Activated CD4-positive, alpha-beta T cell treated with anti-CD3 and anti-CD28 coated beads, Interleukin-2, amount 10 ng/mL, durations not matched to agents 24 days and 14 days (primary cell): ENCODE data around the gene BCL2L11. TPM values are rescaled to one million over a fixed set of nuclear protein-coding genes. Genes with fewer than 3 reads are reported as not detected.

Source experiments
- DNase-seq: peaks from one replicate; pipeline ENCODE4 v3.0.0; 2022
- H3K27ac Mint-ChIP-seq: one replicate; pipeline ENCODE4 v1.8.0; 2022; ENCODE audit warnings: mild to moderate bottlenecking, mixed read lengths
- H3K27me3 Mint-ChIP-seq: one replicate; pipeline ENCODE4 v1.8.0; 2022; ENCODE audit warnings: mixed read lengths
- H3K36me3 Mint-ChIP-seq: one replicate; pipeline ENCODE4 v1.8.0; 2022; ENCODE audit warnings: low read depth, mild to moderate bottlenecking, mixed read lengths
- H3K4me1 Mint-ChIP-seq: one replicate; pipeline ENCODE4 v1.8.0; 2021; ENCODE audit warnings: mixed read lengths
- H3K4me3 Mint-ChIP-seq: one replicate; pipeline ENCODE4 v1.8.0; 2022; ENCODE audit warnings: mild to moderate bottlenecking, moderate library complexity, mixed read lengths
- H3K9me3 Mint-ChIP-seq: one replicate; pipeline ENCODE4 v1.8.0; 2021; ENCODE audit warnings: mixed read lengths
- intact Hi-C: fragments of 100-400 bp; cut with micrococcal nuclease; formaldehyde crosslinking; loops from one replicate; pipeline ENCODE4 v1.15.1; 2023
- total RNA-seq: library from RNA; stranded (reverse); gene quantifications from 2 replicates; pipeline ENCODE4 v1.2.3, GENCODE V29; 2022

BCL2L11 gene
- total RNA-seq, 1 donor from 2014 or later: 193 TPM

- Mint-ChIP-seq H3K27ac (peak overlapping the region; percentile 93), H3K4me3 (peak overlapping the region; percentile 96), H3K9me3 (no peaks in the 10 kb centered on the region), H3K36me3 (peaks cover 58% of the 10 kb centered on the region), H3K27me3 (peaks cover 12% of the 10 kb centered on the region), H3K4me1 (peaks cover 45% of the 10 kb centered on the region)
- intact Hi-C loops: loop anchor here (5.0 kb wide), 1 partner anchor 45 kb away; no protein-coding TSS in a partner anchor
- DNase-seq: peak; percentile 97
Observed at GRCh38 chr2:111121828-111122630, 1.3 kb downstream of the BCL2L11 start.

- DNase-seq: peak; percentile 81
- H3K9me3 Mint-ChIP-seq: no peaks in the 10 kb centered on the region
- peaks cover 45% of the 10 kb centered on the region for H3K4me1 Mint-ChIP-seq
- H3K4me3 Mint-ChIP-seq: peak overlapping the region; percentile 96
- intact Hi-C loops: loop anchor here (5.0 kb wide), 1 partner anchor 44 kb away; no protein-coding TSS in a partner anchor
- peaks cover 10% of the 10 kb centered on the region for H3K27me3 Mint-ChIP-seq
- peaks cover 66% of the 10 kb centered on the region for H3K36me3 Mint-ChIP-seq
- H3K27ac Mint-ChIP-seq: peak overlapping the region; percentile 84
Observed at GRCh38 chr2:111122631-111123421, 2.1 kb downstream of the BCL2L11 start.

- H3K4me1 Mint-ChIP-seq: peaks cover 43% of the 10 kb centered on the region
Observed at GRCh38 chr2:111123751-111124150, 3.0 kb downstream of the BCL2L11 start.

GRCh38 chr2:111126581-111126980 is 5.9 kb downstream of the BCL2L11 start:
- Mint-ChIP-seq H3K36me3 (peaks cover 88% of the 10 kb centered on the region), H3K27me3 (peaks cover 2% of the 10 kb centered on the region), H3K4me1 (peaks cover 55% of the 10 kb centered on the region), H3K27ac (no peak overlapping the region), H3K9me3 (no peaks in the 10 kb centered on the region), H3K4me3 (peak overlapping the region; percentile 96)
- intact Hi-C loops: loop anchor here (2.0 kb wide), 1 partner anchor 16 kb away; no protein-coding TSS in a partner anchor
- DNase-seq: peak; percentile 44

More at GRCh38 chr2:111123751-111124150, 3.0 kb downstream of the BCL2L11 start:
- Mint-ChIP-seq H3K9me3 (no peaks in the 10 kb centered on the region), H3K4me3 (peak overlapping the region; percentile 96), H3K27me3 (peaks cover 5% of the 10 kb centered on the region), H3K36me3 (peaks cover 74% of the 10 kb centered on the region), H3K27ac (peak overlapping the region; percentile 64)
- DNase-seq: peak; percentile 59
- intact Hi-C loops: loop anchor here (5.0 kb wide), 1 partner anchor 44 kb away; no protein-coding TSS in a partner anchor

- peaks cover 2% of the 10 kb centered on the region for H3K27me3 Mint-ChIP-seq
- peak; percentile 48 for DNase-seq
- peaks cover 61% of the 10 kb centered on the region for H3K4me1 Mint-ChIP-seq
- H3K9me3 Mint-ChIP-seq: no peaks in the 10 kb centered on the region
- peaks cover 90% of the 10 kb centered on the region for H3K36me3 Mint-ChIP-seq
- no peak overlapping the region for H3K27ac Mint-ChIP-seq
- intact Hi-C loops: loop anchor here (2.0 kb wide), 1 partner anchor 15 kb away; no protein-coding TSS in a partner anchor
- peak overlapping the region; percentile 96 for H3K4me3 Mint-ChIP-seq
Observed at GRCh38 chr2:111127351-111127750, 6.6 kb downstream of the BCL2L11 start.

GRCh38 chr2:111128096-111128495 is 7.4 kb downstream of the BCL2L11 start:
- peaks cover 88% of the 10 kb centered on the region for H3K36me3 Mint-ChIP-seq
- no peaks in the 10 kb centered on the region for H3K9me3 Mint-ChIP-seq
- no peak overlapping the region for H3K27ac Mint-ChIP-seq
- intact Hi-C loops: no loop called here
- H3K4me1 Mint-ChIP-seq: peaks cover 61% of the 10 kb centered on the region
- DNase-seq: no peak
- peaks cover 2% of the 10 kb centered on the region for H3K27me3 Mint-ChIP-seq
- peak overlapping the region; percentile 29 for H3K4me3 Mint-ChIP-seq

GRCh38 chr2:111133603-111134002 is 12.9 kb downstream of the BCL2L11 start:
- DNase-seq: no peak
- peak overlapping the region; percentile 3 for H3K27ac Mint-ChIP-seq
- no peaks in the 10 kb centered on the region for H3K9me3 Mint-ChIP-seq
- intact Hi-C loops: no loop called here
- H3K27me3 Mint-ChIP-seq: no peaks in the 10 kb centered on the region
- H3K4me3 Mint-ChIP-seq: peak overlapping the region; percentile 1
- peaks cover 84% of the 10 kb centered on the region for H3K36me3 Mint-ChIP-seq
- H3K4me1 Mint-ChIP-seq: peaks cover 64% of the 10 kb centered on the region

GRCh38 chr2:111134055-111134454 is 13.3 kb downstream of the BCL2L11 start:
- DNase-seq: no peak
- Mint-ChIP-seq H3K27ac (no peak overlapping the region), H3K36me3 (peaks cover 84% of the 10 kb centered on the region), H3K4me3 (peak overlapping the region; percentile 24), H3K27me3 (no peaks in the 10 kb centered on the region), H3K9me3 (no peaks in the 10 kb centered on the region), H3K4me1 (peaks cover 60% of the 10 kb centered on the region)
- intact Hi-C loops: no loop called here

GRCh38 chr2:111135237-111135909 is 14.7 kb downstream of the BCL2L11 start:
- DNase-seq: no peak
- Mint-ChIP-seq H3K36me3 (peaks cover 87% of the 10 kb centered on the region), H3K27me3 (no peaks in the 10 kb centered on the region), H3K9me3 (no peaks in the 10 kb centered on the region), H3K4me1 (peaks cover 57% of the 10 kb centered on the region), H3K4me3 (no peak overlapping the region), H3K27ac (no peak overlapping the region)
- intact Hi-C loops: no loop called here

- H3K4me3 Mint-ChIP-seq: no peak overlapping the region
- intact Hi-C loops: no loop called here
- H3K9me3 Mint-ChIP-seq: no peaks in the 10 kb centered on the region
- H3K36me3 Mint-ChIP-seq: peaks cover 87% of the 10 kb centered on the region
- H3K4me1 Mint-ChIP-seq: peaks cover 56% of the 10 kb centered on the region
- no peaks in the 10 kb centered on the region for H3K27me3 Mint-ChIP-seq
- peak overlapping the region; percentile 41 for H3K27ac Mint-ChIP-seq
- DNase-seq: no peak
Observed at GRCh38 chr2:111135910-111136297, 15.2 kb downstream of the BCL2L11 start.

- Mint-ChIP-seq H3K36me3 (peaks cover 90% of the 10 kb centered on the region), H3K4me1 (peaks cover 54% of the 10 kb centered on the region), H3K4me3 (no peak overlapping the region), H3K9me3 (no peaks in the 10 kb centered on the region), H3K27me3 (no peaks in the 10 kb centered on the region), H3K27ac (no peak overlapping the region)
- no peak for DNase-seq
- intact Hi-C loops: no loop called here
Observed at GRCh38 chr2:111138839-111139238, 18.1 kb downstream of the BCL2L11 start.

- Mint-ChIP-seq H3K4me1 (peaks cover 46% of the 10 kb centered on the region), H3K36me3 (peaks cover 88% of the 10 kb centered on the region), H3K27ac (peak overlapping the region; percentile 29), H3K4me3 (no peak overlapping the region), H3K9me3 (no peaks in the 10 kb centered on the region), H3K27me3 (no peaks in the 10 kb centered on the region)
- no peak for DNase-seq
- intact Hi-C loops: no loop called here
Observed at GRCh38 chr2:111139637-111140317, 19.1 kb downstream of the BCL2L11 start.

GRCh38 chr2:111140815-111141214 is 20.1 kb downstream of the BCL2L11 start:
- no peak overlapping the region for H3K27ac Mint-ChIP-seq
- no peaks in the 10 kb centered on the region for H3K9me3 Mint-ChIP-seq
- H3K4me1 Mint-ChIP-seq: peaks cover 42% of the 10 kb centered on the region
- H3K27me3 Mint-ChIP-seq: no peaks in the 10 kb centered on the region
- H3K36me3 Mint-ChIP-seq: peaks cover 87% of the 10 kb centered on the region
- no peak for DNase-seq
- no peak overlapping the region for H3K4me3 Mint-ChIP-seq
- intact Hi-C loops: no loop called here
